ENCODE data around the gene KDM5C.
"Not testable (repeated sequence)": the region's sequence is repeated elsewhere in the genome, so short reads cannot be mapped to it uniquely, and the experiment has no call there.

Gene KDM5C

GRCh38 chrX:53186351-53186750 is 38.7 kb downstream of the KDM5C start:
- DNase-seq = no peak

- no peak for DNase-seq
These were observed 40.2 kb downstream of the KDM5C start for GRCh38 chrX:53184836-53185235.

GRCh38 chrX:53171356-53171755 is 53.7 kb downstream of the KDM5C start:
- DNase-seq = no peak

- DNase-seq = no peak
These were observed 58.9 kb downstream of the KDM5C start for GRCh38 chrX:53166103-53166502.

- DNase-seq = not testable (repeated sequence)
These were observed 60.4 kb downstream of the KDM5C start for GRCh38 chrX:53164566-53164965.

- no peak for DNase-seq
These were observed 61.6 kb downstream of the KDM5C start for GRCh38 chrX:53163436-53163835.

GRCh38 chrX:53160297-53160983 is 64.6 kb downstream of the KDM5C start:
- DNase-seq = no peak

- DNase-seq = no peak
These were observed 65.8 kb downstream of the KDM5C start for GRCh38 chrX:53159184-53159583.

GRCh38 chrX:53156207-53156596 is 68.8 kb downstream of the KDM5C start:
- no peak for DNase-seq

GRCh38 chrX:53155512-53156206 is 69.3 kb downstream of the KDM5C start:
- no peak for DNase-seq

- DNase-seq = no peak
These were observed 71.4 kb downstream of the KDM5C start for GRCh38 chrX:53153581-53153980.
